Central memory CD4-positive, alpha-beta T cell (primary cell): ENCODE results near the gene BPIFB1.

ENCODE experiments used
- DNase-seq: peaks from one replicate; pipeline ENCODE4 v3.0.0; 2022

BPIFB1 gene

DNA sequence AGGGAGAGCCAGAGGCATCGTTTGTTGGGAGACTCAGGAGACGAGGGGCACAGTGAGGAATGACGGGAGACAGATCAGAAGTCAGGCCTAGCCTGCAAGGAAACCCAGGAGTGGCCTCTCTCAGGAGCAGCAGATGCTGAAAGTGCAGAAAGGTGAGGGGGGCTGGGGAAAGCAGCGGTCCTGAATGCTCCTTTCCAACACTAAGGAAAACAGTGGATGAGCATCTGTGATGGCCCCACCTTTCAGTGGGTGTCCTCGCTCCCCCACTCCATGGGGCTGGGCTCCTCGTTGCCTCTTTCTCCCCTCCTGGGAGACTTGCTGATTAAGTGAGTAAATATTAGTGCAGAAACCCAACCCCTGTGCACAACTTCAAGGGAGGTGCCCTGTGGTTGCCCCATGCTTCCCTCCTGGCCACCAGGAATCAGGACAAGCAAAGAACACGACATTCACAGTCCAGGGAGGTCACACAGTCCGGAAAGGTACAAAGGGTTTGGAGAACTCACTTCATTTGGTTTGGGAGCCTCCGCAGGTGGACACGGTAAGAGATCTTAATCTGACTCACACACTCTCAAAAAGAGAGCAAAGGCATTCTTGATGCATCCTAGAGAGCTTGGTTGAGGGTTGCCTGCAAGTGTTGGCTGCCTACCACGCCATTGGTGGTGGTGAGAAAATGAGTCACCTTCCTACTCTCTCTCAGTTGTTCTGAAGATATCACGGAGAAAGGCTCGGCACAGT, 9.7 kb upstream of the BPIFB1 start:
- no peak for DNase-seq

DNA sequence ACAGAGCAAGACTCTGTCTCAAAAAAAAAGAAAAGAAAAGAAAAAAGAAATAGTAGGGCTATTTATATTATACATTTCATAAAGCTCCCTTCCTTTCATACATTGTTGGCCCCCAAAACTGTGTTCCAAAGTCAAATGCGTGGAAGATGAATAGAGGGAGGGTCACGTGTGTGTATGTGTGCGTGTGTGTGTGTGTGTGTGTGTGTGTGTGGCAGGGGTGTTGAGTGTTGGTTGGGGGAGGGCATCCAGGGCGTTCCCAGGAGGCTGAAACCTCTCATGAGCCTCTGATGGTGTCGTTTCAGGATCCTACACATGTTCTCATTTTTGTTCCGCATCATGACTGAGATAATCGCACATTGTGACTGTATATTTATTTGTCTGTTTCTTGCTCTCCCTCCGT, 7.8 kb upstream of the BPIFB1 start:
- no peak for DNase-seq

DNA sequence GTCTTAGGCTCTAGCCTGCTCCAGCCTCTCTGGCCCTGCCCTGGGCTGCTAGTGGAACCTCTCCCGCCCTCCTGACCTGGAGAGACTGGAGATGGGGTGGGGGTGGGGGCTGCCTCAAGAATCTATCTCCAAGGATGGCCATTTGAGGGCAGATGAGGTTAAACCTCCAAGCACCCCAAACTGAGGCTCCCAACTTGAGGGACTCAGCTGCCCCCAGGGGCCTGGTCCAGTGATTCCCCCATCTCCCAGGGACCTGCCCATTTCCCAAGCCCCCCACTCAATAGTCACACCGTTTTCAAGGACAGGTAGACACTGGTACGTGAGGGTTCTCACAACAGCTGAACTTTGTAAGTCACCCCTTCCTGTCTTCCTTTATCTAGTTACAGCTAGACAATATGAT, 7.1 kb upstream of the BPIFB1 start:
- no peak for DNase-seq

DNA sequence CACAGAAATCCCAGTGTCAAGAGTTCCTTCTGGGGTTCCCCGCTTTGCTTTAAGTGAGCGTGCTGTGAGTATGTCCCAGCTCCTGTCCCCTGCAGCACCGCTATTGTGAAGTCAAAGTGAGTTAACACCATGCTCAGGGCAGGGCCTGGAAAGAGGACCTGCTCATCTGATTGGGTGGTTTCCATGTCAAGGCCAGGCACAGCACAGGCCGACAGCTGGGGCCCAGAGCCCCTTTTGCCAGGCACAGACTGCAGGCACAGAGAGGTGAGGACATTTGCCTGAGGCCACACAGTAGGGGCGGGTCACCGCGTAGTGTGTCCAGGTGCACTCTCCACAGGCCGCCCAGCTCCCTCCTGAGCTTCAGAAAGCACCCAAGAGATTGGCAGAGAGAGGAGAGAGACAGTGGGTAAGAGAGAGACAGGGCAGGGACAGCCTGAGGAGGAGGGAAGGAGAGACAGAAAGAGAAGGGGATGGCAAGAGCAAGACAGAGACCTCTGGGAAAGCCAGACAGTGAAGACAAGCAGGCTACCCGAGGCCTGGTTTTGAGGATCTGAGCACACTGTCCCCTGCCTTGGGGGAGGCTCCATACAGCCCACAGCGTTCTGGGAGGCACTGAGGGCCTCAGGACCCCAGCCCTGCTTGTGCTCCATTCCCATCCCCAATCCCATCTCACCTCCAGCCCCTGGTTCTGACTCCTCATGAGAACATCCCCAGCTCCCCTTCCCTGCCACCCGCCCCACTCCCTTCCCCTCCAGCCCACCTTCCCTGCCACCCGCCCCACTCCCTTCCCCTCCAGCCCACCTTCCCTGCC, 6.5 kb upstream of the BPIFB1 start:
- DNase-seq = no peak

DNA sequence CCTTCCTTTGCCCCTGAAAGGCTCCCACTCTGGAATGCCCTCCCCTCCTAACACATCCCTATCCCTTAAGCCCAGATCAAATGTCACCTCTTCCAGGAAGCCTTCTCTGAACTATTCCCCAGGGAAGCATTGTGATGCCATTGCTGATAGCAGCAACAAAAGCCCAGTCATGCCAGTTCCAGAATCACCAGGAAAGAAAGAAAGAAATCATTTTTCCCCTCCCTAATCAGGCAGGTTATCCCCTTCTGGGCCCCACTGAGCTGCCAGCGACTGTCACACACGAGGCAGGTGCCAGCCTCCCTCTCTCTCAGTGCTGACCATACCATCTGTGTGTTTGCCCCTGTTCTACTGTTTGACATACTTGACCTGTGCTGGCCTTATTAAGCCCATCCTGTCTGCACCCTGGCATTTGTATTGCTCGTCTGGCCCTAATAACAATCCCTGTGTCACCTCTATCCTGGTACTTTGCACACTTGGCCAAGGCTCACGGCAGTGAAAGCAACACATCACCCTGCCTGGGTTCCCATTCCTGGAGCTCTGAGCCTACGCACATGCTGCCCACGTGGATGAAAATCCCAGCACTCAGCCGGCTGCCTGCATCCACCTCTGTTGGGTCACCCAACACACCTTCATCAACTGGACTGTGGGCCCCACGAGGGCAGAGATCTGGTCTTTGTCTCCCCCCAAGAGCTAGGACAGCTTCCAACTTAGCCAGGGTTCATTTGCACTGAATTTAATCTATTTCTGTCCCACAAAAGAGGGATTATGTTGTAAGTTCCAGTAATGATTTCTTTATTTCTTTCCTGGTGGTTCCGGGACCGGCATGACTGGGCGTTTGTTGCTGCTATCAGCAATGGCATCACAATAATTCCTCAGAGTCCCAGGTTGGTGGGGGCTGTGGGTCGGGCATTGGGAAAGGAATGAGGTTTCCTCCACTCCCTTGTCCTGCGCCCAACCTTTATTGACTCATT, 5.3 kb upstream of the BPIFB1 start:
- no peak for DNase-seq

DNA sequence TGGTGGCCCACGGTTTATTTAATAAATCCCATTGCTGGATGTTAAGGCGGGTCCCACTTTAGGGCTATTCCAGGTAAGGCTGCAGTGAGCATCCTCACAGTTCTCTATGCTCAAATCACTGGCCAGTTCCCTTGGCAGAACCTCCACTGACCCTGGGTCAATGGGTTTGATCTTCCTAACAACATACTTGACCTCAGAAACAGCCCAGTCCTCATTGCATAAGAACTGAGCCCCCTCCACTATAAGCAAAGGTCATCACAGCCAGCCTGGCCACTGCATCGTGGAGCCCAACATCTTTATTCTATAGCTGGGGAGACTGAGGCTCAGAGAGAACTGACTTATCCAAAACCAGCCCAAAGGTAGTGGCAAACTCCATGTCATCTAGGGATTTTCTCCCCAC, 4.3 kb upstream of the BPIFB1 start:
- no peak for DNase-seq

DNA sequence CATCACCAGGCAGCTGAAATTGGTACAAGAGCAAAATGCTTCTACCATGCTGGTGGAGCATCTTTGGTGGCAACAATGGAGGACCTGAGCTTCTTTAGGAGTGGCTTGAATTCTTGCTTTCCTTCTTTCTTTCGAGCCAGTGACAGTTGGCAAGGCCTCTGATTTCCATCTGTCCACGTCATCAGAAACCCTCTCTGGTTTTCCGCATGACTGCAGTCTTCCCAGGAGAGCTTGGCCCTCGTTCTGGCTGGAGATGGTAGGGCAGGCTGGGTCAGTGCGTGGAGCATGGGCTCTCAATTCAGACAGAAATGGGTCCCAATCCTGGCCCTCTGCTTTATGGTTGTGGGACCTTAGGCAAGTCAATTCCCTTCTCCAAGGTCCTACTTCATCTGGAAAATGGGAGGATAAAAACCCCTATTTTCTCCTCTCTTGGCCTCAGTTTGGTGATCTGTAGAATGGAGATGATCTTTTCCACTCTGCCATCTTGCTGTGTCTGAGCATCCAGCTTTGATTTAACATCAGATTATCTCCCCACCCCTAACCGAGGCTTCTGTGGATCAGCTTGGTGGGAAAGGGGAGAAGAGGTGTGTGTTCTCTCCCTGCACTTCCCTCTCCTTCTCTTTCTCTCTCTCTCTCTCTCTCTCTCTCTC, 3.6 kb upstream of the BPIFB1 start:
- DNase-seq = no peak

DNA sequence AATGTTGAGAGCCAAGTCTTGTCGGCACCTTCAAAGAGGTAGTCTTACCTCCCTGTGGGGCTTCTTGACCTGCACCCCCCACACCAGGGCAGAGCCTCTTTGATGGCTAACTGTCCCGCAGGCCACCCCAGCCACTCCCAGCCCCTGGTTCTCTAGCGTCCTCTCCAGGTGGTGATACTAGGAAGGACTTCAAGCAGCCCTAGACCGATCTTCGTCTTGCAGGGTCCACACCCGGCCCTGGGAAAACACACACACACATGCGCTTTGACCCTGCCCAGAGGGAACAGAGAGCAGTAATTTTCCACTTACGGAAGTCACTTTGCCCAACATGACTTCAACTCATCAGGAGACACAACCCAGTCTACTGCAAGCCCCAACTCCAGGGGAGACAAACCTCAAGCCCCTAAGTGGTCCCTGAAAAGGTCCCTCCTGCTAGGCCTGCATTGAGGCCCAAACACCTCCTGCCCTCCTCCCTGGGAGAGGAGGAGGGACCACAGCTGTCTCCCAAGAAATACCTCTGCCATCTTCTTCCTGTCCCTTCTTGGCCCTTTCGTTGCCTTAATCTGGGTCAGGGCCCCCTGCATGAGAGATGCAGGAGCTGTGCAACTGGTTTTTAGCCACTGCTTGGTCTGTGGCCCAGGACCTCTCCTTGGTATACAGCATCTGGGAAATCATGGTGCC, 2.9 kb upstream of the BPIFB1 start:
- no peak for DNase-seq

DNA sequence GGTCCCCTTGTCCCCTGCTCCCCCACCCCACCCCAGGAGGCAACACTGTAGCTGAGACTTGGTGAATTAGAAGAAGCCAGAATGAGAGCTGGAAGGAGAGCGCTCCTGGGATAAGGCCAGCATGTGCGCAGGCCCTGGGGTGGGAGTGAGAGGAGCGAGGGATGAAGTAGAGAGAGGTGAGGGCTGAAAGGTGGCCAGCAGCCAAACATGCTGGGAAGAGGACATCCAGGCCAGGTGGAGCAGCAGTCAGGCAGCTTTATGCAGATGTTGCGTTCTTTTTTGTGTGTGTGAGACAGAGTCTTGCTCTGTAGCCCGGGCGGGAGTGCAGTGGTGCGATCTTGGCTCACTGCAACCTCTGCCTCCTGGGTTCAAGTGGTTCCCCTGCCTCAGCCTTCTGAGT, 2.2 kb upstream of the BPIFB1 start:
- DNase-seq = no peak

DNA sequence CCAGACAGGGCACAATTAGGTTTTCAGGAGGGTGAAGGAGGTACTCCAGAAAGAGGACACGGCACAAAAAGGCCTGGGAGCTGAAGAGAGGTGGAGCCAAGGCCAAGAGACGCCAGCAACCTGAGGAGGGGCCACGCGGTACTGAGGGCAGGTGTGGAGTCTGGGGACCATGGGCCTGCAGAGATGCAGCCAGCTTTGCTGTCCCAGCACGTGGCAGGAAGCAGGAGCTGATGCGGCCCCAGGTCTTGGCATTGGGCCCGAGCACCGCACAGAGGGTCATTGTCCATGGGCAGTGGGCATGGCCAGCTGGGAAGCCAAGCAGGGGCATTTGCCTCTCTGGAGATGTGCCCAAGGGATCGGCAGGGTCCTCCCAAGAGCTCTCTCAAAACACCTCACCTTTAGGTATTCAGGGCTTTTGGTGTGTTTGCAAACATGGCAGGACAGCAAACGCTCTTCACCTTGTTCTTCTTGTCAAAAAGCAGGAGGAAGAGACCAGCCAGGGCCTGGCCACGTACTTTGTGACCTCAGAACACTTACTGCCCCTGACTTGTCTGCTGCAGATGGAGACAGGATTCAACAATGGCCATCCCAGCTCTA, 1.4 kb upstream of the BPIFB1 start:
- no peak for DNase-seq

DNA sequence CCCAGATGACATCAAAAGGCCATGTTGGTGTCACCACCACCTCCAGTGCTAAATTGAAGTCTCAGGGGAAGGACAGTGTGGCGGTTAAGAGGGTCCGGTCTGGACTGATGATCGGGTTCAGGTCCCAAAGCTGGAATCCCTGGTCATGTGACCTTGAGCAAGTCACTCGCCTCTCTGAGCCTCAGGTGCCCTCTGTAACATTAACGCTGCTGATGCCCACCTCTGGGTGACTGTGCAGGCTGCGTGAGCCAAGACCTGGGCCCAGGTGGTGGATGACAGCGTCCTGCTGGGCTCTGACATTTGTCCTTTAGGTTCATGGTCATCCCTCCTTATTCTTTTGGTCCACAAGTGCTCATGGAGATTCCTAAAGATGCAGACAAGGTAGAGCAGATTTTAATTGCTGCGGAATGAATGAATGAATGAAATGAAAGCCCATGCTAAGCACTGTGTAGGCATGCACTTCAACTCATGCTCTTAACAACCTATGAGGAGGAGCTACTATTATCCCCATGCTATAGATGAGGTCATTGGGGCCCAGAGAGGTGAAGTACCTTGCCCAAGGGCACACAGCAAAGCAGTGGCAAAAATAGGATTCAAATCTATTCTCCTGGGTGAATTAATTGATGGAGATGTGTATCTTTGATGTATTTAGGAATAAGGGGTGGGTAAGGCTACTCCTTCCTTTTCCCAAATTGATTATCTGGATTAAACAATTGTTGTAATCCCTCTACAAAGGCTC, 649 bp upstream of the BPIFB1 start:
- DNase-seq = no peak

DNA sequence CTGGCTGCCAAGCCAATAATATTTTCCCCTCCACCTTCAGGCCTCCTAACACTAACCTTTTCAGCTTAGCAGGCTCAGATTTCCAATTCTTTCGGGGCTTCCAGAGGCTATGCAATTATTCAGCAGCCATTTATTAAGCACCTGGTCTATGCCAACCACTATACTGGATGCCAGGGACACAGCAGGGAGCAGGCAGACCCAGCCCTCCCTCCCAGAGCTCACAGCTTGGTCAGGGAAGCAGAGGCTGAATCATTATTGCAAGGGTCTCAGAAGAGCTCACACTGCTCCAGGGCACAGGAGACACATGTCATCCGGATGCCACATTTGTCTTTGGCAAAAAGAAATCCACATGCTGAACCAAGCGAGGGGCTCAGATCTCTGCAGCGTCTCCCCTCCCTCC, 1.3 kb downstream of the BPIFB1 start:
- DNase-seq = no peak

DNA sequence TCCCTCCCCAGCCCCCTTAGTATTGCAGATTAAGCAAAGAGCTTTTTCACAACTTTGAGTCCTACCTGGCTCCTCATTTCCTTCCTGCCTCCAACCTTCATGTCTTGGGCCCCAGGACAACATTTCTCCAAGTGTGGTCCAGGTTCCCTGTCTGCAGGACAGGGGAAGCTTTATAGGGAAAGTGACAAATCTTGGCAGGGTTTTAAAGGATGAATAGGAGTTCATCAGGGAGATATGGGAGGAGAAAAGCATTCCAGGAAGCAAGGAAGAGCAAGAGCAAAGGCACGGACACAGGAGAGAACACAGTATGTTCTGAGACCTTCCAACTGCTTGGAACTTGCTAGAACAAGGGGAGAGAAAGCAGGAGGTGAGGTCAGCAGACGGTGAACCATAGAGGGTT, 1.9 kb downstream of the BPIFB1 start:
- DNase-seq = no peak

DNA sequence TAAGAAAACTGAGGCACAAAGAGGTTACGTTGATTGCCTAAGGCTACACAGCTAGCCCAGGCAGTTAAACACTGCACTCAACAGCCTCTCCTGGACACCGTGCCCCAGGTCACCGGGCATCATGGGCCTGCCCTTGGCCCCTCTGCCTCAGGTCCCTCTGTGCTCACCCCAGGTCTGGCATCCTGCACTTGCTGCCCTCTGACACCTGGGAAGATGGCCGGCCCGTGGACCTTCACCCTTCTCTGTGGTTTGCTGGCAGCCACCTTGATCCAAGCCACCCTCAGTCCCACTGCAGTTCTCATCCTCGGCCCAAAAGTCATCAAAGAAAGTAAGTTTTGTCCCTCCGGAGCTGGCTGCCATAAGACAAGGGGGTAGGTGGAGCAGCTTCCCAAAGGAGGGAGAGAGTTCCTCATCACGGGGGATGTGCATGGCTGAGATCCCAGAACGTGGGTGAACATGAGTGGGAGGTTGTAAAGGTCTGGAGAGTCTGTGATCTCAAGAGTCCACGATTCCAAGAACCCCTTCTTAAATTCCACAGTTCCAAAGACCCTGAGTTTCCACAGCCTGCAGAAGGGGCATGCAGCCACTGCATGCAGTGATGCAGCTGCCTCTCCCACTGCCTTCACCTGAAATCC, 3.0 kb downstream of the BPIFB1 start:
- no peak for DNase-seq

DNA sequence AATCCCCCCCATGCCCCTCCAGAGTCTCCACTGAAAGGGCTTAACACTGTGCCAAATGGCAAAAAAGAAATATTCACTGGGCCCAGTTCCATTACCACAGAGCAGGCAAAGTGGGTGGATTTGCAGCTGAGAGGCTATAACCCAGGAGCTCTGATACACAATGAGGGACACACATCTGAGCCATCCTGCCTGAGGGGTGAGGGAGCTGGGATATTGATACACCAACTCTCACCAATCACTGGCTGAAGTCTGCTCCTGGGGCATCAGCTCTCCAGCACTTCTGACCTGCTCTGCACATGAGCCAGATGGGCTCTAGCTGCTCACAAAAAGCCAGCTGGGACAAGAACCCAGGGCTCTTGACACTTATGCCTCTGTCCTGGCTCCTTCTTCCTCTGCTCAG, 4.9 kb downstream of the BPIFB1 start:
- no peak for DNase-seq

DNA sequence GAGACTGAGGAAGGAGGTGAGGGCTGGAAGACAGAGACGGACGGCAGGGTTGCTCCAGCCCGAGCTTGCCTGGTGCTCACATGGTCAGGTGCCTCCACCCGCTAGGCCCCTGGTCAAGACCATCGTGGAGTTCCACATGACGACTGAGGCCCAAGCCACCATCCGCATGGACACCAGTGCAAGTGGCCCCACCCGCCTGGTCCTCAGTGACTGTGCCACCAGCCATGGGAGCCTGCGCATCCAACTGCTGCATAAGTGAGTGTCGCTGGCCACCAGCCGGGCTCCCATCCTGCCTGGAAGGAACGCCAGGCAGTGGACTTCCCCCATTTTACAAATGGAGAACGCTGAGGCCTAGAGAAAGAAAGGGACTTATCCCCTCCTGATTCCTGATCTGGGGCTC, 7.8 kb downstream of the BPIFB1 start:
- no peak for DNase-seq

DNA sequence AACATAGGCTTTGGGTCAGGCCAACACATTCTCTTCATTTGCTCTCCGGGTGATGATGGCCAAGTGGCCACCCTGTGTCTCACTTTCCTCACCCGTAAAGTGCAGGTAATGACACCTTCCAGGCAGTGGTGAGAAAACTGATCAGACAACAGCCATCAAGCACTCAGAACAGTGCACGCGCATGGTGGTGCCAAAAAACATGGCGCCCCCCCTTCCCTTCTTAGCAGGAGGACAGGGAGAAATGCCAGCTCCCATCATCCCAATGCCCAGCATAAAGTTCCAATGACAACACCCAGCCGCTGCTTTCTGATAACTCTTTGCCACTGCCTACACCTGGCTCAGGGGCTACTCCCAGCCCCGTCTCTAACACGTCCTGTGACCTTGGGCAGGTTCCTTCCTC, 8.4 kb downstream of the BPIFB1 start:
- DNase-seq = no peak

DNA sequence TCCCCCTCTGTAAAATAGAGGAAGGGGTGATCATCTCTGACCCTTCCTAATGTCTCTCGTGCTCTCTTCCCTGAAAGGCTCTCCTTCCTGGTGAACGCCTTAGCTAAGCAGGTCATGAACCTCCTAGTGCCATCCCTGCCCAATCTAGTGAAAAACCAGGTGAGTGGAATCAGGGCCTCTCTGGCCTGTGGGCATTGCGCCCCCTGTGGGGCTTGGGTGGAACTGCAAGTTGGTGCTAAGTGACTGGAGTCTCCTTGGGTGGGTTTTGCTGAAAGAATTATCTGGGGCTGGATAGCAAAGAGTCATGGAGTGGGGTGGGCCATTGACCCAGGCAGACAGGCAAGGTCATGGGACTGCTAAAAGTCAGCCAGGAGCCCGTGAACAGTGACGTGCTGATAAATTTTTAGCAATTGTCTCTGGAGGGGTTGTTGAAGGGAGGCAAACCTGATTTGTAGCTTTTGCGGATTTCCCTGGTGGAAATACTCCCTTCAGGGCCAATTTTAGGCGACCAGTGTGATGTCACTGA, 8.9 kb downstream of the BPIFB1 start:
- peak; percentile 51 for DNase-seq

DNA sequence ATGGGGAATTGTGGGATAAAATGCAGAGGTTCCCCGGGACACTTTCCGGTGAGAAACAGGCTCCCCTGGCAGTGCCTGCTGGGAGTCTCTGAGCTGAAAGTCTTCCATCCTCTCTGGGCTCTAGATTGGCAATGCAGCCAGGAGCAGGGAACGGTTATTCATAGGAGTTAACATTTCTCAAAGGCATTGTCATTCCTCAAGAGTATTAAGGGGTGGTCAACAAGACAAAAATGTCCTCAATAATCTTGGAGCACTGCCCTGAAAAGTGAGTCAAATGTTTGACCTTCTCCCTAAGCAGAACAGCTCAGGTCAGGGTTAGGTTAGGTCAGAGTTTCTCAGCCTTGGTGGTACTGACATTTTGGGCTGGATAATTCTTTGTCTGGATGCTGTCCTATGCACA, 13.2 kb downstream of the BPIFB1 start:
- DNase-seq = no peak

DNA sequence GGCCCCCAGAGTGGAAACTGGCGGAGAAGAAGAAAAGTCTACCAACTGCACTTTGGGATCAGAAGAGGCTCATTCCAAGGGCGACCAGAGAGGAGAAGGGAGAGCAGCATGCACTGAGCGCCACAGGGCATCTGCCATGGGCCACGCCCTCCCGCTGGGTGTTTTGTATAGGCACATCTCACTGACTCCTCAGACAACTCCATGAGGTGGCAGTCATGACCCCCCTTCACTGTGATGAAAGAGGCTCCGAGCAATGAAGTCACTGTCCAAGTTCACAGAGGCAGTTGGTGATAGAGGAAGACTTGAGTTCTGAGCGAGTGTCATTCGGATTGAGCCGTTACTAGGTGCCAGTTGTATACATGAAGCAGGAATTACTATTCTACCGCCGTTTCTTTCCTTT, 15.4 kb downstream of the BPIFB1 start:
- no peak for DNase-seq
